Mononuclear cell (primary cell): Measurements from ENCODE around the gene ENG. TPM values are rescaled to one million over a fixed set of nuclear protein-coding genes. Genes with fewer than 3 reads are reported as not detected.
"Not testable (repeated sequence)": the region's sequence is repeated elsewhere in the genome, so short reads cannot be mapped to it uniquely, and the experiment has no call there.

ENCODE experiments used
- H3K27me3 ChIP-seq: 2 replicates; pipeline ENCODE4 v1.6.0; 2011; ENCODE audit warnings: low read length, control low read depth; ENCODE audit not compliant: insufficient read depth
- H3K4me1 ChIP-seq: 2 replicates; pipeline ENCODE4 v1.5.1; 2011; ENCODE audit warnings: mild to moderate bottlenecking, low read length, control low read depth; ENCODE audit not compliant: insufficient read depth
- H3K4me3 ChIP-seq: 2 replicates; pipeline ENCODE4 v1.5.1; 2011; ENCODE audit warnings: mild to moderate bottlenecking, low read length, moderate library complexity
- H3K9me3 ChIP-seq: 2 replicates; pipeline ENCODE4 v1.5.1; 2011; ENCODE audit warnings: low read depth, mild to moderate bottlenecking, control low read depth, low read length
- total RNA-seq: library from RNA; depleted of rRNA; stranded (reverse); fragments of >200 nt; gene quantifications from one replicate; pipeline ENCODE4 v1.2.3, GENCODE V29; 2012

ENG gene
- total RNA-seq, 1 donor: 3.8 TPM

DNA sequence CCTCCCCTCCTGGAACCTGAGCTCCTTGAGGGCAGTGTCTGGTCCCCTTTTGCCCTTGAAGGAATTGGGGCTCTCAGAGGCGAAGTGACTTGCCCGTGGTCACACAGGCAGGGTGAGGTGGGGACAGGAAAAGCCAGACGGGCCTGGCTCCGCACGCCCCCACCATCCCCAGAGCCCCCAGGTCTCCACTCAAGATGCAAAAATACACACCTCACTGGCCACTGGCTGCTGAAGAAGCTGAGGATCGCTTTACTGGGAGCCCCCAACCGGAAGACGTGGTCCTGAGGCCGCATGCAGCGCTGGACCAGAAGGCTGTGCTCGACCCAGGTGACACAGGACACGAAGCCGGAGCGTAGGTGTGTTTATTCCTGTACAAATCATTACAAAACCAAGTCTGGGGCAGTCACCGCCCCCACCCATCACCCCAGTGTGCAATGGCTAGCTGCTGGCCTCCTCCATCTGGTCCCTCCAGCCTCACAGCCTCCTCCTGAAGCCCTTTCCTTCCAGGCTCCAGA lies 30.6 kb upstream of the ENG start:
- H3K4me3 ChIP-seq: no peak overlapping the region
- no peaks in the 10 kb centered on the region for H3K27me3 ChIP-seq
- no peaks in the 10 kb centered on the region for H3K4me1 ChIP-seq
- H3K9me3 ChIP-seq: no peaks in the 10 kb centered on the region

GRCh38 chr9:127884427-127884911 lies 30.0 kb upstream of the ENG start:
- Histone ChIP-seq H3K9me3 (no peaks in the 10 kb centered on the region), H3K4me1 (no peaks in the 10 kb centered on the region), H3K4me3 (no peak overlapping the region), H3K27me3 (no peaks in the 10 kb centered on the region)

DNA sequence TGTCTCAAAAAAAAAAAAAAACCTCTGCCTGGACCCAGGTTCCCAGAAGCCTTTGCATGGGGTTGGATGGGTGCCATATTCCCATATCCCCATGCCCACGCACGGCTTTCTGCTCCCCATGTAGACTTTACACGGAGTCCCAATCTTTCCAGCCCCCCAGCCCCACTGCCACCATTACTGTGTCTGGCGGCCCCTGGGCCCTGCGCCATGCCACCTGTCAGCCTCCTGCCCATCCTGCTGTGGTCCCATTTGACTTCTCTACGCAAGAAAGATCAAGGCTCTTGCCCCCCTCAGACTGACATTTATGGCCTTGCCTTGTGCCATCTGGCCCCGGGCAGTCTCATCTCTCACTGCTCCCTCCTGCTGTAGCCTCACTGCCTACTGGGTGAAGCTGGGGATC lies 29.5 kb upstream of the ENG start:
- no peaks in the 10 kb centered on the region for H3K9me3 ChIP-seq
- no peaks in the 10 kb centered on the region for H3K4me1 ChIP-seq
- no peak overlapping the region for H3K4me3 ChIP-seq
- H3K27me3 ChIP-seq: no peaks in the 10 kb centered on the region

DNA sequence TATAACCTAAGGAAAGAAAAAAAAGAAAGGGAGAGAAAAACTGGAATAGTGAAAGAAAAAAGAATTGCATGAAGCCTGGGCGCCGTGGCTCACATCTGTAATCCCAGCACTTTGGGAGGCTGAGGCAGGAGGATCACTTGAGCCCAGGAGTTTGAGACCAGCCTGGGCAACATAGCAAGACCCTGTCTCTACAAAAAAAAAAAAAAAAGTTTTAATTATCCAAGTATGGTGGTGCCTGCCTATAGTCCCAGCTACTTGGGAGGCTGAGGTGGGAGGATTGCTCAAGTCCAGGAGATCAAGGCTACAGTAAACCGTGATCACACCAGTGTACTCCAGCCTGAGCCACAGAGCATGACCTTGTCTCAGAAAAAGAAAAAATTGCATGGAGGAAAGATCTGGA lies 27.3 kb upstream of the ENG start:
- not testable (repeated sequence) for H3K9me3 ChIP-seq, H3K27me3 ChIP-seq, H3K4me3 ChIP-seq, H3K4me1 ChIP-seq

GRCh38 chr9:127880143-127880542 lies 25.7 kb upstream of the ENG start:
- Histone ChIP-seq H3K9me3 (no peaks in the 10 kb centered on the region), H3K27me3 (peaks cover 2% of the 10 kb centered on the region), H3K4me3 (no peak overlapping the region), H3K4me1 (no peaks in the 10 kb centered on the region)

- Histone ChIP-seq H3K4me1 (no peaks in the 10 kb centered on the region), H3K27me3 (peaks cover 2% of the 10 kb centered on the region), H3K9me3 (no peaks in the 10 kb centered on the region), H3K4me3 (no peak overlapping the region)
Measured at GRCh38 chr9:127878652-127879390, 24.4 kb upstream of the ENG start.

DNA sequence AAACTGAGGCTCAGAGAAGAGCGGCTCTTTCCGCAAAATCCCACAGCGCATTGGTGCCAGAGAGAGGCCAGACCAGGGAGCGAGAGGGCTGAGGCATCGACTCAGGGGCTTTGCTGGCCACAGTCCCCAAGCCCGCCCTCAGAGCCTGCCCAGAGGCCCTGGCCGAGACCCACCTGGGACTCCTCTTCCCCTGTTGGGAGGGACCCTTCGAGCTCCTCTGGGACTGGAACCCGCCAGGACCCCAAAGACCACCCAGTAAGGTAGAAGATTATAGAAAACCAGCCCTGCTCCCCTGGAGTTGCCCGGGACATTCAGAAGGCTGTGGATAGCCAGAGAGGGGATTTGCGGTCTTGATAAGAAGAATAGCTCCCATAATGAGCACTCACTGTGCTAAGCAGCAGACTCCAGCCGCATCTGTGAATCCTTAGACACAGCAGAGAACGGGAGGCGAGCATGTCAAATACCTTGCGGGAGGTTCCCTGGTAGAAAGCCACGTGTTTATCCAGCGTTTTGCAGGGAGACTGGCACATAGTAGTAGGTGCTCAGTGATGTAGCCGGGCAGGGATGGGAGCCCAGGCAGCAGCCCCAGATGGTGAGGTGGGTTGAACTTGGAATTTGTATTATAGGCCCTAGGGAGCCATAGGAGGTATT lies 23.7 kb upstream of the ENG start:
- H3K4me1 ChIP-seq: no peaks in the 10 kb centered on the region
- peaks cover 2% of the 10 kb centered on the region for H3K27me3 ChIP-seq
- no peaks in the 10 kb centered on the region for H3K9me3 ChIP-seq
- H3K4me3 ChIP-seq: no peak overlapping the region

GRCh38 chr9:127877566-127877998 lies 23.1 kb upstream of the ENG start, which contains the start of gene AK1:
Gene AK1 (minus strand): TSS chr9:127877675. CDS start chr9:127874617, 3,058 bp downstream.
- no peaks in the 10 kb centered on the region for H3K4me1 ChIP-seq
- no peaks in the 10 kb centered on the region for H3K9me3 ChIP-seq
- no peak within 1 kb of the TSS for H3K4me3 ChIP-seq
- H3K27me3 ChIP-seq: peaks cover 2% of the 10 kb centered on the region

- no peaks in the 10 kb centered on the region for H3K9me3 ChIP-seq
- H3K27me3 ChIP-seq: peaks cover 2% of the 10 kb centered on the region
- no peaks in the 10 kb centered on the region for H3K4me1 ChIP-seq
- no peak overlapping the region for H3K4me3 ChIP-seq
Measured at GRCh38 chr9:127876764-127877562, 22.5 kb upstream of the ENG start.

DNA sequence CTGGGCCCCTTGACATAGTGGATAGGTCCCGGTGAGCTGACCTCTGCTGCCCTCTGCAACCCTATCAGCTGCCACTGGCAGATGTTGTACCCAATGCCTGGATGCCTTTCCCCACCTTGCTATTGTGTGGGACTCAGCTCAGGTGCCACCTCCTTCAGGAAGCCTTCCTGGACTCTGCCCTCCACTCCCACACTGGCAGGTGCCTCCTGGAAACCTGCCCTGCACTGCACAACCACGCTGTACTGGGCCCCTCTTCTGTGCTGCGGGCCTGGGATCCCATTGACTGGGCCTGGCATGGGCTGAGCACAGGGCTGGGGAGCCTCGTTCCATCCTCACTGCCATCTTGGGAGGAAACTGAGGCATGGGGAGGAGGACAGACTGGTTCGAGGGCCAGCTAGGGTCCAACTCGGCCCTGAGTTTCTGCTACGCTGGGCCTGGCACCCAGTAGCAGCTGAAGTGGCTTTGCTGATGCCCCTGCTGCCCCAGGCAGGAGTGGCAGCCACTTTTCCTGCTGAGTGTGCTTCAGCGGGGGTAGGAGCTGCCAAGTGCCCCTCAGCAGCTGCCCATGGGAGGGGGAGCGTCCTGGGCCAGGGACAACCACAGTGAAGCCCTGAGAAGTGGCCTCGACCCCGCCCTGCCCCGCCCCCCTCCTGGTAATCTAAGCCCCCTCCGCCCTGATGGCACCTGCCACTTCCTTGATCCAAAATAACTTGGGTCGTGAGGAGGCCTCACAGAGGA lies 21.7 kb upstream of the ENG start:
- Histone ChIP-seq H3K4me1 (no peaks in the 10 kb centered on the region), H3K4me3 (no peak overlapping the region), H3K27me3 (peaks cover 2% of the 10 kb centered on the region), H3K9me3 (no peaks in the 10 kb centered on the region)

GRCh38 chr9:127875306-127875966 lies 21.0 kb upstream of the ENG start:
- Histone ChIP-seq H3K4me1 (no peaks in the 10 kb centered on the region), H3K4me3 (no peak overlapping the region), H3K27me3 (peaks cover 2% of the 10 kb centered on the region), H3K9me3 (no peaks in the 10 kb centered on the region)

DNA sequence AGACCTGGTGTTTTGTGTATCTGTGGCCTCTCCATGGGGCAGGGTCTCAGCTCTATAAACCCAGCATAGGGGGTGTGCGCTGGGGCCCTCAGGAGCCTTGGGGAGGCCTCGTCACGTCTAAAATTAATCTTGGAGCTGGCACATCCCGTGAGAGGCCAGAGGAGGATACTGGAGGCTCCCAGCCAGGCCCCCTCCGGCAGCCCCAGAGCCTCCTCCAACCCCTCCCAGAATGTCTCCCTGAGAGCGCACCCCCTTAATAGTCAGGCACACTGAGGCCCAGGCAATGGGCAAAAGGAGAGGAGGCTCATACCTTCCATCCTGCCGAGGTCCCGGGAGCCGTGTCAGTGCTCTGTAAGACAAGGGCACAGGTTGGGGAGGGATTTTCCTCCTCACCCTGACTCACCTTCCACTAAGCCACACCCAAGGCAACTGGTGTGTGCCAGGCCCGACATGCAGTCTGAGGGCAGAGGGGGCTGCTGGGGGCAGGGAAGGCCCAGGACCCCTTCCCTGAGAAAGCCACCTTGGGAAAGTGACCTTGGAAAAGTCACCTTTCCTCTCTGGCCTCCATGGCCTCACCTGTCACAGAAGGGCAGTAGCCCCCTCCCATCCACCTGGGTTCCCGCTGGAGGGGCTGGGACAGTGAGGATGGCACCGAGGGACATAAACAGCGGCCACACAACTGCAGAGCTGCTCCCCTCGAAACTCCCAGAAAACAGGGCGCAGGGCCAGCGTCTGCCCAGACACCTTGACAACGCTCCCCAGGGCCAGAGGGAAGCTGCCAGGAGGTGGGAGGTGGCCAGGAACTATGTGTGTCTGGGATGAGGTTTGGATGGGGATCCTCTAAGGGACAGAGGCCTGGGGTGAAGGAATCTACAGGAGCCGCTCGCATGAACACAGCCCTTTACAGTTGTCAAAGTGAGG lies 20.1 kb upstream of the ENG start:
- Histone ChIP-seq H3K4me1 (no peaks in the 10 kb centered on the region), H3K27me3 (peaks cover 2% of the 10 kb centered on the region), H3K9me3 (no peaks in the 10 kb centered on the region), H3K4me3 (no peak overlapping the region)

GRCh38 chr9:127873886-127874285 lies 19.4 kb upstream of the ENG start:
- H3K27me3 ChIP-seq: peaks cover 2% of the 10 kb centered on the region
- no peak overlapping the region for H3K4me3 ChIP-seq
- no peaks in the 10 kb centered on the region for H3K9me3 ChIP-seq
- no peaks in the 10 kb centered on the region for H3K4me1 ChIP-seq
